ENCODE results near the gene ING3. TPM values are rescaled to one million over a fixed set of nuclear protein-coding genes. Genes with fewer than 3 reads are reported as not detected.
A peak's percentile ranks its signal among the peaks of the same experiment; 100 is the strongest.

The ING3 gene
- total and polyA plus RNA-seq, 9 of the 15 experiments (the other 6 are each of a cell fraction or from before 2014, with no cell fraction given), result 22.8 to 233 (median 50.4) TPM

DNA sequence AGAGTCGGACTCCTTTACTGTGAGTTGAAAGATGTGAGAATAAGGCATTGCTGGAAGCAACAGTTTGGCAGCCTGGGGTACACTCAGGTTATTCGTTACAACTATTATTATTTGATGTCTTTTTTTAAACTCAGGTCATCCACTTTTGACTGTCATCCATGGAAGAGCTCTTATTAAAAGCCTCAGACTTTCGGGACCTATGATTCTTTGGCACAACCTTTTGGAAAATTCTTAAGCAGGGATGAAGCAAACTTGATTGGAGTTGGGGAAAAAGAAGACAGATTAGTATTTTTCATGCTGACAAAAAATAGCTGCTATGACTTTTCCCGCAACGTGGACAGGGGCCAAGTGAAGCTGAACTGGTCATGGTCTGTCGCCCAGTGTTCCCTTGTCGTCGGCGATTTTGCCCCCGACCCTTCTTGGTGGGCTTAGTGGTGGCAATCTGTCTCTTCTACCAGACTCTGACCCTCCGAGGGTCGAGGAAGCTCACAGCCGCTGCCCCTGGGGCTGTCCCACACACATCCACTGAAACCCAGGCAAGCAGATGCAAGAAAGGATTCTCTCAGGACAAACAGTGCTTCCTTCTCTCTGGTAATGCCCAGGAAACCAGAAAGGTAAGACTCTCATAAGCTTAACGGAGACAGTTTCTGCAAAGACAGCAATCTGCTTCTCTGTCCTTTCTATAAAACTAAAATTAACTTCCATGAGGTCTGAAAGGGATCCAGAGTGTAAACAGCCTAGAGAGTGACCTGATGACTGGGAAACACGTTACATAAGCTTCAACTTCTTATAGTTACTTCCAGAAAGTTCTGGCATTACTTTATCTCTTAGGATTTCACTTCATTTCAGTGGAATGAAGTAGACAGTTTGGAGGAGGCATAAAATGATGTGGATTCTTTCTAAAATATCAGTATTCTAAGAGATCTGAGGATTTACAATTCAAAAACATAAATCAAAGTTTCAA is 39.0 kb downstream of the ING3 start (continued):
- TF ChIP-seq TSC22D4 (tag; IDR thresholded peaks at IDR 0.05) (no peak), PHF8 (IDR thresholded peaks at IDR 0.05; ENCODE audit: borderline replicate concordance, low read length) (peak; percentile 22; the same call in 1 of the 2 replicates), FOXK2 (conservative IDR thresholded peaks at IDR 0.05 in 1 of 2, IDR thresholded peaks at IDR 0.05 in 1 of 2; ENCODE audit: low read depth in 2 of 2) (peak in 1 of 2 experiments; percentile 55; a peak in 1 of 4 replicates), SIN3A (IDR thresholded peaks at IDR 0.05; ENCODE audit: borderline replicate concordance in 2 of 2, control insufficient read depth in 1 of 2, low read depth in 2 of 2, low read length in 2 of 2) (peak in 1 of 2 experiments; percentile 13; a peak in 1 of 4 replicates), NR1H2 (CRISPR knock-in tag; IDR thresholded peaks at IDR 0.05) (0 out of 2 replicates have a peak, but pooled peaks have one; percentile 62), NELFE (IDR thresholded peaks at IDR 0.05; ENCODE audit: insufficient read depth, insufficient read length) (no peak), CAMTA2 (CRISPR knock-in tag; conservative IDR thresholded peaks at IDR 0.05) (no peak), RBBP5 (IDR thresholded peaks at IDR 0.05; ENCODE audit: borderline replicate concordance, insufficient read depth, low read length, poor library complexity, severe bottlenecking) (peak; percentile 57), ZNF696 (CRISPR knock-in tag; conservative IDR thresholded peaks at IDR 0.05) (no peak), LARP7 (IDR thresholded peaks at IDR 0.05) (0 out of 2 replicates have a peak, but pooled peaks have one; percentile 37), ZNF668 (CRISPR knock-in tag; IDR thresholded peaks at IDR 0.05) (peak; percentile 63; the same call in 1 of the 2 replicates), PTBP1 (IDR thresholded peaks at IDR 0.05; ENCODE audit: low read depth, low read length) (no peak), ZNF766 (CRISPR knock-in tag; conservative IDR thresholded peaks at IDR 0.05) (0 out of 2 replicates have a peak, but pooled peaks have one; percentile 2)
- TF ChIP-seq, protein P1, sequence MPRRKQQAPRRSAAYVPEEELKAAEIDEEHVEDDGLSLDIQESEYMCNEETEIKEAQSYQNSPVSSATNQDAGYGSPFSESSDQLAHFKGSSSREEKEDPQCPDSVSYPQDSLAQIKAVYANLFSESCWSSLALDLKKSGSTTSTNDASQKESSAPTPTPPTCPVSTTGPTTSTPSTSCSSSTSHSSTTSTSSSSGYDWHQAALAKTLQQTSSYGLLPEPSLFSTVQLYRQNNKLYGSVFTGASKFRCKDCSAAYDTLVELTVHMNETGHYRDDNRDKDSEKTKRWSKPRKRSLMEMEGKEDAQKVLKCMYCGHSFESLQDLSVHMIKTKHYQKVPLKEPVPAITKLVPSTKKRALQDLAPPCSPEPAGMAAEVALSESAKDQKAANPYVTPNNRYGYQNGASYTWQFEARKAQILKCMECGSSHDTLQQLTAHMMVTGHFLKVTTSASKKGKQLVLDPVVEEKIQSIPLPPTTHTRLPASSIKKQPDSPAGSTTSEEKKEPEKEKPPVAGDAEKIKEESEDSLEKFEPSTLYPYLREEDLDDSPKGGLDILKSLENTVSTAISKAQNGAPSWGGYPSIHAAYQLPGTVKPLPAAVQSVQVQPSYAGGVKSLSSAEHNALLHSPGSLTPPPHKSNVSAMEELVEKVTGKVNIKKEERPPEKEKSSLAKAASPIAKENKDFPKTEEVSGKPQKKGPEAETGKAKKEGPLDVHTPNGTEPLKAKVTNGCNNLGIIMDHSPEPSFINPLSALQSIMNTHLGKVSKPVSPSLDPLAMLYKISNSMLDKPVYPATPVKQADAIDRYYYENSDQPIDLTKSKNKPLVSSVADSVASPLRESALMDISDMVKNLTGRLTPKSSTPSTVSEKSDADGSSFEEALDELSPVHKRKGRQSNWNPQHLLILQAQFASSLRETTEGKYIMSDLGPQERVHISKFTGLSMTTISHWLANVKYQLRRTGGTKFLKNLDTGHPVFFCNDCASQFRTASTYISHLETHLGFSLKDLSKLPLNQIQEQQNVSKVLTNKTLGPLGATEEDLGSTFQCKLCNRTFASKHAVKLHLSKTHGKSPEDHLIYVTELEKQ (CRISPR knock-in tag; IDR thresholded peaks at IDR 0.05), result no peak
- TF ChIP-seq, protein P2, sequence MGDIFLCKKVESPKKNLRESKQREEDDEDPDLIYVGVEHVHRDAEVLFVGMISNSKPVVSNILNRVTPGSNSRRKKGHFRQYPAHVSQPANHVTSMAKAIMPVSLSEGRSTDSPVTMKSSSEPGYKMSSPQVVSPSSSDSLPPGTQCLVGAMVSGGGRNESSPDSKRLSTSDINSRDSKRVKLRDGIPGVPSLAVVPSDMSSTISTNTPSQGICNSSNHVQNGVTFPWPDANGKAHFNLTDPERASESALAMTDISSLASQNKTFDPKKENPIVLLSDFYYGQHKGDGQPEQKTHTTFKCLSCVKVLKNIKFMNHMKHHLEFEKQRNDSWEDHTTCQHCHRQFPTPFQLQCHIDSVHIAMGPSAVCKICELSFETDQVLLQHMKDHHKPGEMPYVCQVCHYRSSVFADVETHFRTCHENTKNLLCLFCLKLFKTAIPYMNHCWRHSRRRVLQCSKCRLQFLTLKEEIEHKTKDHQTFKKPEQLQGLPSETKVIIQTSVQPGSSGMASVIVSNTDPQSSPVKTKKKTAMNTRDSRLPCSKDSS (IDR thresholded peaks at IDR 0.05; ENCODE audit: low read depth, partially characterized antibody), result no peak
- TF ChIP-seq, protein P3, sequence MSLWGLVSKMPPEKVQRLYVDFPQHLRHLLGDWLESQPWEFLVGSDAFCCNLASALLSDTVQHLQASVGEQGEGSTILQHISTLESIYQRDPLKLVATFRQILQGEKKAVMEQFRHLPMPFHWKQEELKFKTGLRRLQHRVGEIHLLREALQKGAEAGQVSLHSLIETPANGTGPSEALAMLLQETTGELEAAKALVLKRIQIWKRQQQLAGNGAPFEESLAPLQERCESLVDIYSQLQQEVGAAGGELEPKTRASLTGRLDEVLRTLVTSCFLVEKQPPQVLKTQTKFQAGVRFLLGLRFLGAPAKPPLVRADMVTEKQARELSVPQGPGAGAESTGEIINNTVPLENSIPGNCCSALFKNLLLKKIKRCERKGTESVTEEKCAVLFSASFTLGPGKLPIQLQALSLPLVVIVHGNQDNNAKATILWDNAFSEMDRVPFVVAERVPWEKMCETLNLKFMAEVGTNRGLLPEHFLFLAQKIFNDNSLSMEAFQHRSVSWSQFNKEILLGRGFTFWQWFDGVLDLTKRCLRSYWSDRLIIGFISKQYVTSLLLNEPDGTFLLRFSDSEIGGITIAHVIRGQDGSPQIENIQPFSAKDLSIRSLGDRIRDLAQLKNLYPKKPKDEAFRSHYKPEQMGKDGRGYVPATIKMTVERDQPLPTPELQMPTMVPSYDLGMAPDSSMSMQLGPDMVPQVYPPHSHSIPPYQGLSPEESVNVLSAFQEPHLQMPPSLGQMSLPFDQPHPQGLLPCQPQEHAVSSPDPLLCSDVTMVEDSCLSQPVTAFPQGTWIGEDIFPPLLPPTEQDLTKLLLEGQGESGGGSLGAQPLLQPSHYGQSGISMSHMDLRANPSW (CRISPR knock-in tag; IDR thresholded peaks at IDR 0.05), result 0 out of 2 replicates have a peak, but pooled peaks have one; percentile 27
